Measurements from ENCODE around the gene FHL2. TPM values are rescaled to one million over a fixed set of nuclear protein-coding genes. Genes with fewer than 3 reads are reported as not detected.

FHL2 gene
- total RNA-seq, 1 donor from 2014 or later, result 18.5 TPM

GRCh38 chr2:105385731-105386540 lies 12.9 kb downstream of the FHL2 start:
- TF ChIP-seq CTCF (IDR thresholded peaks at IDR 0.05; ENCODE audit: unreplicated experiment), result no peak
- Mint-ChIP-seq H3K27ac (ENCODE audit: unreplicated experiment) (no peak overlapping the region), H3K4me1 (ENCODE audit: unreplicated experiment) (peaks cover 15% of the 10 kb centered on the region), H3K9me3 (ENCODE audit: unreplicated experiment) (no peaks in the 10 kb centered on the region), H3K36me3 (ENCODE audit: low read depth, unreplicated experiment) (peaks cover 25% of the 10 kb centered on the region), H3K27me3 (ENCODE audit: unreplicated experiment) (peaks cover 2% of the 10 kb centered on the region), H3K4me3 (ENCODE audit: unreplicated experiment) (no peak overlapping the region)
- no peak for DNase-seq (ENCODE audit: low spot score)

- Mint-ChIP-seq H3K27ac (ENCODE audit: unreplicated experiment) (no peak overlapping the region), H3K27me3 (ENCODE audit: unreplicated experiment) (peaks cover 2% of the 10 kb centered on the region), H3K4me1 (ENCODE audit: unreplicated experiment) (peaks cover 20% of the 10 kb centered on the region), H3K36me3 (ENCODE audit: low read depth, unreplicated experiment) (peaks cover 25% of the 10 kb centered on the region), H3K4me3 (ENCODE audit: unreplicated experiment) (no peak overlapping the region), H3K9me3 (ENCODE audit: unreplicated experiment) (no peaks in the 10 kb centered on the region)
- no peak for TF ChIP-seq CTCF (IDR thresholded peaks at IDR 0.05; ENCODE audit: unreplicated experiment)
- no peak for DNase-seq (ENCODE audit: low spot score)
These were observed 14.0 kb downstream of the FHL2 start for GRCh38 chr2:105384861-105385260.

GRCh38 chr2:105384216-105384615 lies 14.6 kb downstream of the FHL2 start:
- H3K36me3 Mint-ChIP-seq (ENCODE audit: low read depth, unreplicated experiment), result peaks cover 21% of the 10 kb centered on the region
- no peak for DNase-seq (ENCODE audit: low spot score)
- peaks cover 19% of the 10 kb centered on the region for H3K4me1 Mint-ChIP-seq (ENCODE audit: unreplicated experiment)

GRCh38 chr2:105383432-105384166 lies 15.3 kb downstream of the FHL2 start:
- Mint-ChIP-seq H3K4me3 (ENCODE audit: unreplicated experiment) (no peak overlapping the region), H3K9me3 (ENCODE audit: unreplicated experiment) (no peaks in the 10 kb centered on the region), H3K4me1 (ENCODE audit: unreplicated experiment) (peaks cover 13% of the 10 kb centered on the region), H3K27ac (ENCODE audit: unreplicated experiment) (no peak overlapping the region), H3K27me3 (ENCODE audit: unreplicated experiment) (peaks cover 2% of the 10 kb centered on the region), H3K36me3 (ENCODE audit: low read depth, unreplicated experiment) (peaks cover 16% of the 10 kb centered on the region)
- TF ChIP-seq CTCF (IDR thresholded peaks at IDR 0.05; ENCODE audit: unreplicated experiment), result no peak
- no peak for DNase-seq (ENCODE audit: low spot score)

More at GRCh38 chr2:105384216-105384615, 14.6 kb downstream of the FHL2 start:
- no peak for TF ChIP-seq CTCF (IDR thresholded peaks at IDR 0.05; ENCODE audit: unreplicated experiment)
- no peaks in the 10 kb centered on the region for H3K9me3 Mint-ChIP-seq (ENCODE audit: unreplicated experiment)
- H3K27me3 Mint-ChIP-seq (ENCODE audit: unreplicated experiment), result peaks cover 2% of the 10 kb centered on the region
- no peak overlapping the region for H3K4me3 Mint-ChIP-seq (ENCODE audit: unreplicated experiment)
- no peak overlapping the region for H3K27ac Mint-ChIP-seq (ENCODE audit: unreplicated experiment)

- Mint-ChIP-seq H3K9me3 (ENCODE audit: unreplicated experiment) (no peaks in the 10 kb centered on the region), H3K4me1 (ENCODE audit: unreplicated experiment) (peaks cover 9% of the 10 kb centered on the region), H3K4me3 (ENCODE audit: unreplicated experiment) (no peak overlapping the region), H3K36me3 (ENCODE audit: low read depth, unreplicated experiment) (peaks cover 12% of the 10 kb centered on the region), H3K27ac (ENCODE audit: unreplicated experiment) (no peak overlapping the region), H3K27me3 (ENCODE audit: unreplicated experiment) (peaks cover 2% of the 10 kb centered on the region)
- no peak for TF ChIP-seq CTCF (IDR thresholded peaks at IDR 0.05; ENCODE audit: unreplicated experiment)
- no peak for DNase-seq (ENCODE audit: low spot score)
These were observed 16.7 kb downstream of the FHL2 start for GRCh38 chr2:105382177-105382576.
